ENCODE results near the gene LRRC28.
"Not testable (repeated sequence)": the region's sequence is repeated elsewhere in the genome, so short reads cannot be mapped to it uniquely, and the experiment has no call there.

The LRRC28 gene

GRCh38 chr15:99396375-99396774, 145.1 kb downstream of the LRRC28 start:
- no peaks in the 10 kb centered on the region; the same call in 1 of the 2 replicates for H3K9me3 ChIP-seq (ENCODE audit: control insufficient read depth, insufficient read depth, low read length)
- no peaks in the 10 kb centered on the region for H3K27me3 ChIP-seq (ENCODE audit: control insufficient read depth, low read length)
- no peaks in the 10 kb centered on the region for H4K20me1 ChIP-seq (ENCODE audit: control insufficient read depth, insufficient read depth, low read depth, low read length)
- no peak overlapping the region for H3K4me2 ChIP-seq (ENCODE audit: low read length)
- H3K4me3 ChIP-seq (ENCODE audit: low read length): no peak overlapping the region
- no peak overlapping the region for H3K27ac ChIP-seq (ENCODE audit: low read depth, low read length)
- TF ChIP-seq CTCF (IDR thresholded peaks at IDR 0.05; ENCODE audit: low read depth, low read length, poor library complexity, severe bottlenecking) (no peak), EZH2phosphoT487 (IDR thresholded peaks at IDR 0.05; ENCODE audit: borderline replicate concordance, low read length) (no peak)
- no peaks in the 10 kb centered on the region for H3K4me1 ChIP-seq (ENCODE audit: control insufficient read depth, low read length)
- H3F3A ChIP-seq (ENCODE audit: control insufficient read depth, insufficient read depth): no peaks in the 10 kb centered on the region
- no peaks in the 10 kb centered on the region for H3K36me3 ChIP-seq (ENCODE audit: control insufficient read depth, low read length)
- H3K79me2 ChIP-seq (ENCODE audit: control insufficient read depth, low read length): no peaks in the 10 kb centered on the region
- no peaks in the 10 kb centered on the region for H3K9me2 ChIP-seq (replicated peaks; ENCODE audit: control insufficient read depth, low read length)

- Histone ChIP-seq H3F3A (ENCODE audit: control insufficient read depth, insufficient read depth) (no peaks in the 10 kb centered on the region), H3K9me3 (ENCODE audit: control insufficient read depth, insufficient read depth, low read length) (no peaks in the 10 kb centered on the region), H3K4me2 (ENCODE audit: low read length) (no peak overlapping the region), H3K4me1 (ENCODE audit: control insufficient read depth, low read length) (no peaks in the 10 kb centered on the region), H3K27ac (ENCODE audit: low read depth, low read length) (no peak overlapping the region), H3K79me2 (ENCODE audit: control insufficient read depth, low read length) (no peaks in the 10 kb centered on the region), H3K27me3 (ENCODE audit: control insufficient read depth, low read length) (no peaks in the 10 kb centered on the region), H3K9me2 (replicated peaks; ENCODE audit: control insufficient read depth, low read length) (no peaks in the 10 kb centered on the region), H3K4me3 (ENCODE audit: low read length) (no peak overlapping the region), H3K36me3 (ENCODE audit: control insufficient read depth, low read length) (no peaks in the 10 kb centered on the region), H4K20me1 (ENCODE audit: control insufficient read depth, insufficient read depth, low read depth, low read length) (no peaks in the 10 kb centered on the region)
- TF ChIP-seq CTCF (IDR thresholded peaks at IDR 0.05; ENCODE audit: low read depth, low read length, poor library complexity, severe bottlenecking) (no peak), EZH2phosphoT487 (IDR thresholded peaks at IDR 0.05; ENCODE audit: borderline replicate concordance, low read length) (no peak)
Measured at GRCh38 chr15:99399061-99399460, 147.8 kb downstream of the LRRC28 start.

GRCh38 chr15:99399618-99400017, 148.3 kb downstream of the LRRC28 start:
- no peak for TF ChIP-seq EZH2phosphoT487 (IDR thresholded peaks at IDR 0.05; ENCODE audit: borderline replicate concordance, low read length)
- no peak for TF ChIP-seq CTCF (IDR thresholded peaks at IDR 0.05; ENCODE audit: low read depth, low read length, poor library complexity, severe bottlenecking)
- no peaks in the 10 kb centered on the region for H4K20me1 ChIP-seq (ENCODE audit: control insufficient read depth, insufficient read depth, low read depth, low read length)
- H3K27ac ChIP-seq (ENCODE audit: low read depth, low read length): no peak overlapping the region
- no peaks in the 10 kb centered on the region for H3F3A ChIP-seq (ENCODE audit: control insufficient read depth, insufficient read depth)
- H3K9me2 ChIP-seq (replicated peaks; ENCODE audit: control insufficient read depth, low read length): no peaks in the 10 kb centered on the region
- no peaks in the 10 kb centered on the region for H3K9me3 ChIP-seq (ENCODE audit: control insufficient read depth, insufficient read depth, low read length)
- H3K27me3 ChIP-seq (ENCODE audit: control insufficient read depth, low read length): no peaks in the 10 kb centered on the region
- H3K36me3 ChIP-seq (ENCODE audit: control insufficient read depth, low read length): no peaks in the 10 kb centered on the region
- H3K4me1 ChIP-seq (ENCODE audit: control insufficient read depth, low read length): no peaks in the 10 kb centered on the region
- H3K4me3 ChIP-seq (ENCODE audit: low read length): no peak overlapping the region
- no peak overlapping the region for H3K4me2 ChIP-seq (ENCODE audit: low read length)
- H3K79me2 ChIP-seq (ENCODE audit: control insufficient read depth, low read length): no peaks in the 10 kb centered on the region

GRCh38 chr15:99401216-99401615, 149.9 kb downstream of the LRRC28 start:
- not testable (repeated sequence) for H3K9me3 ChIP-seq (ENCODE audit: control insufficient read depth, insufficient read depth, low read length); H3K4me2 ChIP-seq (ENCODE audit: low read length); H3K27me3 ChIP-seq (ENCODE audit: control insufficient read depth, low read length); H3K4me3 ChIP-seq (ENCODE audit: low read length); H4K20me1 ChIP-seq (ENCODE audit: control insufficient read depth, insufficient read depth, low read depth, low read length); H3F3A ChIP-seq (ENCODE audit: control insufficient read depth, insufficient read depth); H3K79me2 ChIP-seq (ENCODE audit: control insufficient read depth, low read length); H3K27ac ChIP-seq (ENCODE audit: low read depth, low read length); H3K36me3 ChIP-seq (ENCODE audit: control insufficient read depth, low read length); H3K4me1 ChIP-seq (ENCODE audit: control insufficient read depth, low read length); H3K9me2 ChIP-seq (replicated peaks; ENCODE audit: control insufficient read depth, low read length)

All from DOHH2 (cell line).